IPS-20b (cell line): ENCODE results near the gene LRIG2.

Source experiments
- H3K27ac ChIP-seq: one replicate; pipeline ENCODE4 v1.5.1; 2013; ENCODE audit warnings: low read length
- H3K27me3 ChIP-seq: 2 replicates; pipeline ENCODE4 v1.6.1; 2013; ENCODE audit warnings: mild to moderate bottlenecking, low read length, inconsistent platforms; ENCODE audit not compliant: insufficient read depth
- H3K36me3 ChIP-seq: 2 replicates; pipeline ENCODE4 v1.6.1; 2013; ENCODE audit warnings: low read depth, mild to moderate bottlenecking, inconsistent platforms, low read length, moderate library complexity; ENCODE audit not compliant: insufficient read depth
- H3K4me1 ChIP-seq: 2 replicates; pipeline ENCODE4 v1.6.1; 2013; ENCODE audit warnings: mild to moderate bottlenecking, control low read depth, inconsistent platforms, low read length, moderate library complexity; ENCODE audit not compliant: insufficient read depth
- H3K4me3 ChIP-seq: 2 replicates; pipeline ENCODE4 v1.5.1; 2013; ENCODE audit warnings: mild to moderate bottlenecking, low read length, inconsistent platforms
- H3K9ac ChIP-seq: 2 replicates; pipeline ENCODE4 v1.6.1; 2013; ENCODE audit warnings: low read depth, mild to moderate bottlenecking, inconsistent platforms, low read length, moderate library complexity
- H3K9me3 ChIP-seq: 2 replicates; pipeline ENCODE4 v1.6.1; 2013; ENCODE audit warnings: mild to moderate bottlenecking, low read depth, low read length, inconsistent platforms; ENCODE audit not compliant: insufficient read depth

Gene LRIG2

DNA sequence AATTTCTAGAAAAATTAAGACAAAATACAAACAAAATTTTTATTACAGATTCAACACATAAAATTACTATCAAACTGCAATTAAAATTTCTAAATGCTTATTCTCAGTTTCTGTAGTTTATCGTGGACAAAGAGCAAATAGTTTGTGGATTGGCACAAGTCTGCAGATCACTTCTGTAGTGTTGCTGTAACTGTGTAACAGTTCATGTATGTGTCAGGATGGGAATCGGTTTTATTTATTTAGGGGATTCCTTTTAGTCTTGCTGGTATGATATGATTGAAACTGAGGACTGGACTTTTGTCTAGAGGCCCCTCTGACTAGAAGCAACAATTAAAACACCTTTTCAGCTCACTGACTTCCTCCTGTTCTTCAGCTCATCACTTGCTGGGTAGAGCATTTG is 60.8 kb downstream of the LRIG2 start:
- no peak overlapping the region for H3K27ac ChIP-seq
- no peak overlapping the region for H3K9ac ChIP-seq
- 0 out of 2 replicates have a peak, but pooled peaks cover 6% of the 10 kb centered on the region for H3K36me3 ChIP-seq
- H3K27me3 ChIP-seq = no peaks in the 10 kb centered on the region
- H3K9me3 ChIP-seq = no peaks in the 10 kb centered on the region
- no peak overlapping the region for H3K4me3 ChIP-seq
- H3K4me1 ChIP-seq = peaks cover 3% of the 10 kb centered on the region; the same call in 1 of the 2 replicates

GRCh38 chr1:113135460-113135859 is 62.5 kb downstream of the LRIG2 start:
- H3K27me3 ChIP-seq = no peaks in the 10 kb centered on the region
- H3K9ac ChIP-seq = no peak overlapping the region
- no peaks in the 10 kb centered on the region for H3K4me1 ChIP-seq
- H3K27ac ChIP-seq = no peak overlapping the region
- H3K36me3 ChIP-seq = no peaks in the 10 kb centered on the region
- no peak overlapping the region for H3K4me3 ChIP-seq
- H3K9me3 ChIP-seq = no peaks in the 10 kb centered on the region

DNA sequence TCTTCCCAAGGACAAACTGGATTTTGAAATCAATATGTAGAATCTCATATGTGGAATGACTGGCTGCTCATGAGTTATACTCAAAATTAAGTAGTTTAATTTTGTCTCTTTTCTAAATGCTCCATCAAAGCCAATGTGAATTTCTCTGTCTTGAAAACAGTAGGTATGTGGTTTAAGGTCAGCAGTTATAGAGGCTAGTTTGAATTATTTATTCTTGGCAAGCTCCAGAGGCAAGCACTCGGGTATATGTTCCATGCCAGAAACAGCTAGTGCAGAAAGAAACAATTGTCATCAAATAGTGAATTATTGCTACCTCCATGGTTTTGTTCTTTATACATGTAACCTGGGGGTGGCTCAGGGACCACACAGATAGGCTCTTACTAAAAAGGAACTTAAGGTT is 63.5 kb downstream of the LRIG2 start:
- H3K4me3 ChIP-seq = no peak overlapping the region
- H3K9me3 ChIP-seq = no peaks in the 10 kb centered on the region
- no peak overlapping the region for H3K27ac ChIP-seq
- H3K27me3 ChIP-seq = no peaks in the 10 kb centered on the region
- no peak overlapping the region for H3K9ac ChIP-seq
- no peaks in the 10 kb centered on the region for H3K4me1 ChIP-seq
- no peaks in the 10 kb centered on the region for H3K36me3 ChIP-seq

GRCh38 chr1:113137563-113137962 is 64.6 kb downstream of the LRIG2 start:
- no peaks in the 10 kb centered on the region for H3K36me3 ChIP-seq
- H3K27ac ChIP-seq = no peak overlapping the region
- no peaks in the 10 kb centered on the region for H3K27me3 ChIP-seq
- H3K4me3 ChIP-seq = no peak overlapping the region
- H3K9ac ChIP-seq = no peak overlapping the region
- H3K4me1 ChIP-seq = peaks cover 4% of the 10 kb centered on the region; the same call in 1 of the 2 replicates
- no peaks in the 10 kb centered on the region for H3K9me3 ChIP-seq

- no peaks in the 10 kb centered on the region for H3K36me3 ChIP-seq
- no peak overlapping the region for H3K27ac ChIP-seq
- H3K4me1 ChIP-seq = peaks cover 7% of the 10 kb centered on the region; the same call in 1 of the 2 replicates
- no peaks in the 10 kb centered on the region for H3K9me3 ChIP-seq
- no peak overlapping the region for H3K4me3 ChIP-seq
- H3K27me3 ChIP-seq = no peaks in the 10 kb centered on the region
- no peak overlapping the region for H3K9ac ChIP-seq
Measured at GRCh38 chr1:113138778-113139177, 65.8 kb downstream of the LRIG2 start.

GRCh38 chr1:113140176-113140575 is 67.2 kb downstream of the LRIG2 start:
- Histone ChIP-seq H3K27me3 (no peaks in the 10 kb centered on the region), H3K27ac (no peak overlapping the region), H3K36me3 (no peaks in the 10 kb centered on the region), H3K9ac (no peak overlapping the region), H3K9me3 (no peaks in the 10 kb centered on the region), H3K4me1 (peaks cover 7% of the 10 kb centered on the region; the same call in 1 of the 2 replicates), H3K4me3 (no peak overlapping the region)

DNA sequence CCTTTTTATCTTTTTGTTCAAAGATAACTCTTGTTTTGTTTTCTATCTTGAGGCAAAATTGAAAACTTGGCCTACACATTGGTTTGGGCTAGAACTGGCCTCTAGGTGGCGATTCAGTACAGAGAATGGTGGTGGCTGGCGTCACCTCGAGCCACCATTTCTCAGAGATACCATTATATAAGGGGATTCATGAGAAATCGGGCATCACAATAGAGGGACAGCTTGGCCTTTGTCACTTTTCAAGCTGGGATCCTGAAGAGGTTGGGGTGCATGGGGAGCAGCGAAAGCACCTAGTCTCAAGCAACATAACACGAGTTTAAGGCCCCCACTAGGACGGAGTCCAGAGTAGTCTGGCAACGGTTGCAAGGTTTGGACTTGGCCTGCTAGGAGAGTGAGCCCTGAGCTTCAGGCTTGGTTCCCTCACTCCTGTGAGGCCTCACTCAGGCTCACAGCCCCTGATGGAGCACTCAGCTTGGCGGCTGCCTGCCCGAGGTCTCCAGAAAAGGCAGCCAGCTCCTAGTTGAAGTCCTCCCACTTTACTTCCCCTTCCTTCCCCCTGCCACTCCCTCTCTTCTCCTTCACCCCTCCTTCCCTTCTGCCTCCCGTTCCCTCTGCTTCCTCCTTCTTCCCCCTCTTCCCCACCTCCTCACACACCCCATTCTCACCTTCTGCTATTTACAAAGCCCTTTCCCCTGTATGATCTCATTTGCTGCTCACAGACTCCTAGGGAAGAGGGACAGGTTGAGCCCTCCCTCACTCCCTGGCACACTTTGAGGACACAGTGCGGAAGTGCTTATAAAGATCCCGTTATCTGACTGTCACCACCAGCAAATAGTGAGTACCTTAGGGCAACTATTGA is 67.8 kb downstream of the LRIG2 start:
- H3K27ac ChIP-seq = no peak overlapping the region
- H3K27me3 ChIP-seq = no peaks in the 10 kb centered on the region
- H3K4me1 ChIP-seq = peaks cover 7% of the 10 kb centered on the region; the same call in 1 of the 2 replicates
- H3K4me3 ChIP-seq = no peak overlapping the region
- no peak overlapping the region for H3K9ac ChIP-seq
- no peaks in the 10 kb centered on the region for H3K9me3 ChIP-seq
- H3K36me3 ChIP-seq = no peaks in the 10 kb centered on the region

- H3K27ac ChIP-seq = no peak overlapping the region
- no peak overlapping the region for H3K9ac ChIP-seq
- peaks cover 7% of the 10 kb centered on the region; the same call in 1 of the 2 replicates for H3K4me1 ChIP-seq
- no peaks in the 10 kb centered on the region for H3K27me3 ChIP-seq
- no peaks in the 10 kb centered on the region for H3K9me3 ChIP-seq
- H3K4me3 ChIP-seq = no peak overlapping the region
- no peaks in the 10 kb centered on the region for H3K36me3 ChIP-seq
Measured at GRCh38 chr1:113141650-113142473, 68.9 kb downstream of the LRIG2 start.

DNA sequence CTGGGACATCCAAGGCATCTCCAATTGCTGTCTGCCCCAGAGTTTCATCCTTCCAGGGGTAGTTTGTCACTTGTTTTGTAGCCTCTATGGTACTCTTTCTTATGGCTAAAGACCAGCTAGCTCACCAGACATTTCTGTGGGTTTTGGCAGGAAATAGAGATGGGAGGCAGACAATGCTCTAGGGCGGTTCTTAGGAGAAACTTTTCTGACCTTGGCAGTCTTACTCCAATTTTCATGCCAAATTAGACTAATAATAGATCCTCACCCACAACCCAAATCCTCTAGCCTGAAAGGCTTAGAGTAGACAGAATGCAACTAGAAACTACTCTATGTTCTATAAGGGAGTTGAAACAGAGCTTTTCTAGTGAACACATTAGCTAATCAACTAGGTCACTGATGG is 69.8 kb downstream of the LRIG2 start:
- Histone ChIP-seq H3K36me3 (no peaks in the 10 kb centered on the region), H3K4me3 (no peak overlapping the region), H3K27ac (no peak overlapping the region), H3K4me1 (peaks cover 7% of the 10 kb centered on the region; the same call in 1 of the 2 replicates), H3K9me3 (no peaks in the 10 kb centered on the region), H3K27me3 (no peaks in the 10 kb centered on the region), H3K9ac (no peak overlapping the region)

DNA sequence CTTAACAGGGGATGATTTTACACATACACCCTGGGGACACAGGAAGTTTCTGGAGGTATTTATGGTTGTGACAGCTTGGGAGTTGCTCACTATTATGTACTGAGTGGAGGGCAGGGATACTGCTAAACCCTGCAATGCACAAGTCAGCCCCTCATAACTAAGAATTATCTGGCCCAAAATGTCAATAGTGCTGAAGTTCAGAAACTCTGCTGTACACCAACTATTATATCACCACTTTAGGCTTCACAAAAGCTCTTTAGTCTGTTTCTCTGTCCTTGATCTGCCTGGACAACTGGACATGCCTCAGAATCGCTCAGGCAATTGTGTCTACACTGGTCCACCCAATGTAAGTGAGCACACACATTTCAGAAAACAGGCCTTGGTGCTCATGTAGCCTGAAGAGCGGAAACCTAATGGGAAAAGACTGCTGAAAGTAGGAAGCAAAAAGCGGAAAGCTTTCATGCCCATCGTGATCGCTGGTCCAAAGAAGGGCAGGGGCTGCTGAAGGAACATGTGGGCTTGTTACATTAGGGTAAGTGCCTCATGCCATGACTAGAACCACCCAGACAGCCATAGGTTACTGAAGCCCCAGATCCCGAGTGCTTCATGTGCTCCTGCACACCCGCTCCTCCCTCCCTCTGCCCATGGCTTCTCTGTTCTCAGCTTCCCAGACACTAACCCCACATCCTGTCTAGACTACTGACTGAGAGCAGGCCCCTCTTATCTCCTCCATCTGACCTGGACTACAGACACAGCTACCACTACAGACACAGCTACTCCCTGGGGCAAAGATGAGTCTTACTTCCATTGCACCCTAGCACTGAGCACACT is 73.5 kb downstream of the LRIG2 start:
- Histone ChIP-seq H3K27me3 (no peaks in the 10 kb centered on the region), H3K4me1 (peaks cover 13% of the 10 kb centered on the region; the same call in 1 of the 2 replicates), H3K36me3 (no peaks in the 10 kb centered on the region), H3K4me3 (no peak overlapping the region), H3K27ac (no peak overlapping the region), H3K9ac (no peak overlapping the region), H3K9me3 (no peaks in the 10 kb centered on the region)

GRCh38 chr1:113147073-113147625 is 74.2 kb downstream of the LRIG2 start:
- H3K9me3 ChIP-seq = no peaks in the 10 kb centered on the region
- no peaks in the 10 kb centered on the region for H3K27me3 ChIP-seq
- H3K27ac ChIP-seq = no peak overlapping the region
- H3K36me3 ChIP-seq = no peaks in the 10 kb centered on the region
- no peak overlapping the region for H3K9ac ChIP-seq
- H3K4me1 ChIP-seq = peaks cover 13% of the 10 kb centered on the region; the same call in 1 of the 2 replicates
- no peak overlapping the region for H3K4me3 ChIP-seq
